Karpas-422 (cell line): Measurements from ENCODE around the gene SMAP2. TPM values are rescaled to one million over a fixed set of nuclear protein-coding genes. Genes with fewer than 3 reads are reported as not detected.
"Not testable (repeated sequence)": the region's sequence is repeated elsewhere in the genome, so short reads cannot be mapped to it uniquely, and the experiment has no call there.

Experiments used
- DNase-seq: peaks from one replicate; pipeline ENCODE4 v3.0.0-alpha.2; 2015
- H2AFZ ChIP-seq: fragments of 200-600 bp; sonication (generic); 2 replicates; pipeline ENCODE4 v1.6.1; 2014; ENCODE audit warnings: antibody characterized with exemption, low read length, mixed read lengths
- H3K27ac ChIP-seq: fragments of 200-600 bp; sonication (generic); 2 replicates; pipeline ENCODE4 v1.5.1; 2014; ENCODE audit warnings: mild to moderate bottlenecking, low read length, moderate library complexity
- H3K27me3 ChIP-seq: fragments of 200-600 bp; sonication (generic); 2 replicates; pipeline ENCODE4 v1.6.1; 2014; ENCODE audit warnings: low read length, mixed read lengths
- H3K36me3 ChIP-seq: fragments of 200-600 bp; sonication (generic); 2 replicates; pipeline ENCODE4 v1.6.1; 2014; ENCODE audit warnings: low read length, mixed read lengths; ENCODE audit not compliant: insufficient read depth
- H3K4me1 ChIP-seq: fragments of 200-600 bp; sonication (generic); 2 replicates; pipeline ENCODE4 v1.6.1; 2014; ENCODE audit warnings: mild to moderate bottlenecking, low read length, mixed read lengths
- H3K4me2 ChIP-seq: fragments of 200-600 bp; sonication (generic); 2 replicates; pipeline ENCODE4 v1.6.1; 2014; ENCODE audit warnings: low read length, low read depth, mild to moderate bottlenecking; ENCODE audit not compliant: poor library complexity, severe bottlenecking
- H3K4me3 ChIP-seq: fragments of 200-600 bp; sonication (generic); 2 replicates; pipeline ENCODE4 v1.5.1; 2014; ENCODE audit warnings: mild to moderate bottlenecking, antibody characterized with exemption, low read length, mixed read lengths
- H3K79me2 ChIP-seq: fragments of 200-600 bp; sonication (generic); 2 replicates; pipeline ENCODE4 v1.6.1; 2014; ENCODE audit warnings: mild to moderate bottlenecking, low read length, mixed read lengths
- H3K9ac ChIP-seq: fragments of 200-600 bp; sonication (generic); 2 replicates; pipeline ENCODE4 v1.6.0; 2014; ENCODE audit warnings: low read length
- H3K9me2 ChIP-seq: fragments of 200-600 bp; sonication (generic), shearing (Covaris generic); replicated peaks from 2 replicates; pipeline ENCODE4 v1.6.0; 2014; ENCODE audit warnings: mild to moderate bottlenecking, low read length, moderate library complexity; ENCODE audit not compliant: insufficient read depth
- H3K9me3 ChIP-seq: fragments of 300-700, 200-600 bp; sonication (generic); 2 replicates; pipeline ENCODE4 v1.6.1; 2014; ENCODE audit warnings: low read length, mixed read lengths
- H4K20me1 ChIP-seq: fragments of 200-600 bp; sonication (generic); 2 replicates; pipeline ENCODE4 v1.6.1; 2014; ENCODE audit warnings: mild to moderate bottlenecking, antibody characterized with exemption, low read length, low read depth; ENCODE audit not compliant: insufficient read depth
- total RNA-seq: library from RNA; depleted of rRNA; stranded (reverse); fragments of >200 nt; shearing (Covaris generic); gene quantifications from 2 replicates; pipeline ENCODE4 v1.2.3, GENCODE V29; 2014; ENCODE audit warnings: low replicate concordance

SMAP2 gene
- total RNA-seq, 1 experiment from 2014 or later: 37.5 TPM

DNA sequence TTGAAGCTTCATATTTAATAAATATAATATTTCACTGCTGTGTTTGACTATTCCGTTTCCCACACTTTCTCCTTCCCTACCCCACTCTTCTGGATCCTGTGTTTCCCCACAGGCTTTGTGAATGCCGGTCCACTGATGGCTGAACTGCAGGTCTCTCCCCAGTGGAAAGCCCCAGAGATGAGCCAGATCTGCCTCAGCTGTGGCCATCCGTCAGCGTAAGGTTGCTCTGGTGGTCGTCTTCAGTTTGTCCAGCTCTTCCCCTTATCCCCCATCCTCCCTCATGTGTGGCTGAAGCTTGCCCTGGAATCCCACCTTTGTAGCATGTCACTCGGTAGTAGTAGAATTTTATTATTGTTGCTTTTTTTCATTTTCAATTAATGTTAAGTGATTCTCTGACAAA, 11.4 kb downstream of the SMAP2 start:
- H2AFZ ChIP-seq: no peak overlapping the region
- H3K4me3 ChIP-seq: no peak overlapping the region
- H3K4me1 ChIP-seq: peaks cover 62% of the 10 kb centered on the region
- H3K36me3 ChIP-seq: peaks cover 6% of the 10 kb centered on the region; the same call in 1 of the 2 replicates
- H3K9ac ChIP-seq: peak overlapping the region; percentile 55
- peak overlapping the region; percentile 67 for H3K27ac ChIP-seq
- no peaks in the 10 kb centered on the region for H3K9me3 ChIP-seq
- H3K27me3 ChIP-seq: no peaks in the 10 kb centered on the region
- H3K79me2 ChIP-seq: peaks cover 23% of the 10 kb centered on the region
- H3K4me2 ChIP-seq: peak overlapping the region; percentile 54
- DNase-seq: no peak
- no peaks in the 10 kb centered on the region for H3K9me2 ChIP-seq
- peaks cover 48% of the 10 kb centered on the region for H4K20me1 ChIP-seq

DNA sequence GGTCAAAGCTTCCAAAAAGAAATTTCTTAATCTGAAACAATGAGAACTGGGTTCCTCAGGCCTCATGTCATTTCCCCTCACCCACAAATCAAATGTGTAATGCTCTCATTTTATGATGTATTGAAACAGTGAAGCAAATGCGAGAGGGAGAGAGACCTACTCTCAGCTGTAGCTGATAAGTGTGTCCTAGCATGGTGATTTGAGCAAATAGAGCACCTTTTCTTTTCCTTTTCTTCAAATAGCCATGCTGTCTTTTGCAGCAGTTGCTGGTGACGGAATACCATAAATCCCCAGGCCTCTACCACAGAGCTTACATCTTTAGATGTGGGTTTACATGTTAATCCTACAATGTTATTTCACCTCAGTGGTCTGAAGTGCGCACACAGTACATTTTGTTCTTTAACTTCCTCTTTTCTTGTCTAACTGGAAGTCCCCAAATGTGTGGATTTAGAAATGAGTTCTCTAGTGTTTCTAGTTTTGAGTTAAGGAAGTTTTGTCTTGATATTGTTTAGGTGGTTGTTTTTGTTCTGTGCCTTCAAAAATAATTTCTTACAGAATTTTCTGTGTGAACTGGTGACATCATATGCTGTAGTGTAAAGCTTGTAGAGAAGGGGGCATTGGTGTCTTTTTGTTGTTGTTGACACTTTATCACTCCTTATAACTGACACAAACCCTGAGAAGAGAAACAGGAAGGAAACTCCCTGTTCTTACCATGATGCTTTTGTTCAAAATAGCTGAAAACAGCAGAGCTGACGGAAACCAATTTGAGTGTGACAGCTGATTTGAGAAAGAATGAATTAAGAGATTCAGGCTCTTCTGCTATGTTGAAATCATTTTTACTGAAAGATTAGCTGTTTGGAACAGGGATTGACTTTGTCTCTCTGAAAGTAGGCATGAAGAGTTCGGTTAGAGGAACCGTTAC, 12.2 kb downstream of the SMAP2 start:
- H3K27me3 ChIP-seq: no peaks in the 10 kb centered on the region
- H3K79me2 ChIP-seq: peaks cover 29% of the 10 kb centered on the region
- peak overlapping the region; percentile 67 for H3K27ac ChIP-seq
- peaks cover 52% of the 10 kb centered on the region for H4K20me1 ChIP-seq
- peak overlapping the region; percentile 54 for H3K4me2 ChIP-seq
- DNase-seq: peak; percentile 77
- H3K4me3 ChIP-seq: peak overlapping the region; percentile 4; the same call in 1 of the 2 replicates
- no peaks in the 10 kb centered on the region for H3K9me2 ChIP-seq
- H2AFZ ChIP-seq: no peak overlapping the region
- no peaks in the 10 kb centered on the region for H3K9me3 ChIP-seq
- peaks cover 64% of the 10 kb centered on the region for H3K4me1 ChIP-seq
- H3K9ac ChIP-seq: peak overlapping the region; percentile 55
- H3K36me3 ChIP-seq: peaks cover 6% of the 10 kb centered on the region; the same call in 1 of the 2 replicates

DNA sequence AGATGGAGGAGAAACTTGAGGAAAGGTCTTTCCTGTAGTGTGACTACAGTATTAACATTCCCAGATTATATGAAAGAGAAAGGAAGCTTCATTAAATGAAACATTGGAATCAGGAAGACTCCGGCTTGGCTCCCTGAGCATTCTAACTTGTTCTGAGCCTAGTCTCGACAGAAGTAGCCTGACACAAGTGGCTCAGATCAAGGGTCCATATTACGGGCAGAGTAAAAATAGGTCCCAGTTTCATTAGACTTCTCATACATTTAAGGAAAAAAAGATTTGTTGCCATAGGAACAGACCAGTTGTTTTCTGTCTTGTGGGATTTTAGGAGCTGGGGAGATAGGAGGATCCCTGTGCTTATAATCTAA, 12.8 kb downstream of the SMAP2 start:
- no peak for DNase-seq

DNA sequence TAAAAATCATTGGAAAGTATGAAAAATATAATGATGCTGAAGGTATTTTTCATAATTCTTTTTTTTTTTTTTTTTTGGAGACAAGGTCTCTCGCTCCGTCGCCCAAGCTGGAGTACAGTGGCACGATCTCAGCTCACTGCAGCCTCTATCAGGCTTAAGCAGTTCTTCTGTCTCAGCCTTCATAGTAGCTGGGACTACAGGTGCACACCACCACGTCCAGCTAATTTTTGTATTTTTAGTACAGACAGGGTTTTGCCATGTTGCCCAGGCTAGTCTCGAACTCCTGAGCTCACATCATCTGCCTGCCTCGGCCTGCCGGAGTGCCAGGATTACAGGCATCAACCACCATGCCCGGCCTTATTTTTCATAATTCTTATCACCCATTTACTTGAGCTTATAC, 13.3 kb downstream of the SMAP2 start:
- H3K27me3 ChIP-seq: no peaks in the 10 kb centered on the region
- no peak for DNase-seq
- no peak overlapping the region for H2AFZ ChIP-seq
- H3K4me2 ChIP-seq: no peak overlapping the region
- peaks cover 27% of the 10 kb centered on the region for H3K79me2 ChIP-seq
- peaks cover 49% of the 10 kb centered on the region for H4K20me1 ChIP-seq
- H3K4me1 ChIP-seq: peaks cover 64% of the 10 kb centered on the region
- H3K36me3 ChIP-seq: peaks cover 6% of the 10 kb centered on the region; the same call in 1 of the 2 replicates
- H3K9me2 ChIP-seq: no peaks in the 10 kb centered on the region
- H3K9ac ChIP-seq: no peak overlapping the region
- no peak overlapping the region for H3K4me3 ChIP-seq
- H3K9me3 ChIP-seq: no peaks in the 10 kb centered on the region
- H3K27ac ChIP-seq: no peak overlapping the region

More for the DNA sequence above, 12.8 kb downstream of the SMAP2 start:
- peak overlapping the region; percentile 3; the same call in 1 of the 2 replicates for H3K9ac ChIP-seq
- H2AFZ ChIP-seq: no peak overlapping the region
- H3K4me3 ChIP-seq: peak overlapping the region; percentile 4; the same call in 1 of the 2 replicates
- H3K4me1 ChIP-seq: peaks cover 64% of the 10 kb centered on the region
- H3K9me3 ChIP-seq: no peaks in the 10 kb centered on the region
- peaks cover 29% of the 10 kb centered on the region for H3K79me2 ChIP-seq
- H3K27me3 ChIP-seq: no peaks in the 10 kb centered on the region
- peaks cover 6% of the 10 kb centered on the region; the same call in 1 of the 2 replicates for H3K36me3 ChIP-seq
- no peaks in the 10 kb centered on the region for H3K9me2 ChIP-seq
- peak overlapping the region; percentile 54 for H3K4me2 ChIP-seq
- H4K20me1 ChIP-seq: peaks cover 49% of the 10 kb centered on the region
- peak overlapping the region; percentile 67 for H3K27ac ChIP-seq

DNA sequence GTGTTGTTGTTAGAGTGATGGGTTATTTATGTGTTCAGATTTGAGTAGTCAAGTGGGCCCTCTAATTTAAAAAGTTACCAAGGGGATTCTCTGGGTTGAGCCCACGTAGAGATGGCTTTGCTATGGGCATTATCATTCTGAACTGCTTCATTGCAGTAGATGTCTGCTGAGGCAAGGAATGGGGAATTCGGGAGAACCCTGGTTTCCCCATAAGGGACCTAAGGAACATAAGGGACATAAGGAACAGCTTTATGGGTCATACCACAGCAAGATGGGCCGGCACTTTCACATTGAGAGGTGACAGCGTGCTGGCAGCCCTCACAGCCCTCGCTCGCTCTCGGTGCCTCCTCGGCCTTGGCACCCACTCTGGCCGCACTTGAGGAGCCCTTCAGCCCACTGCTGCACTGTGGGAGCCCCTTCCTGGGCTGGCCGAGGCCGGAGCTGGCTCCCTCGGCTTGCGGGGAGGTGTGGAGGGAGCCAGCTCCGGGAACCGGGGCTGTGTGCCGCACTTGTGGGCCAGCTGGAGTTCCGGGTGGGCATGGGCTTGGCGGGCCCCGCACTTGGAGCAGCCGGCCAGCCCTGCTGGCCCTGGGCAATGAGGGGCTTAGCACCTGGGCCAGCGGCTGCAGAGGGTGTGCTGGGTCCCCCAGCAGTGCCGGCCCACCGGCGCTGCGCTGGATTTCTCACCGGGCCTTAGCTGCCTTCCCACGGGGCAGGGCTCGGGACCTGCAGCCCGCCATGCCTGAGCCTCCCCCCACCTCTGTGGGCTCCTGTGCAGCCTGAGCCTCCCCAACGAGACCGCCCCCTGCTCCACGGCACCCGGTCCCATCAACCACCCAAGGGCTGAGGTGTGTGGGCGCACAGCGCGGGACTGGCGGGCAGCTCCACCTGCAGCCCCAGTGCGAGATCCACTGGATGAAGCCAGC, 14.1 kb downstream of the SMAP2 start:
- not testable (repeated sequence) for H3K27me3 ChIP-seq, H3K27ac ChIP-seq, H3K4me3 ChIP-seq, H3K9me3 ChIP-seq, DNase-seq, H3K36me3 ChIP-seq, H3K9ac ChIP-seq, H2AFZ ChIP-seq, H3K9me2 ChIP-seq, H3K4me2 ChIP-seq
- H3K79me2 ChIP-seq: peaks cover 23% of the 10 kb centered on the region
- peaks cover 49% of the 10 kb centered on the region for H4K20me1 ChIP-seq
- peaks cover 66% of the 10 kb centered on the region for H3K4me1 ChIP-seq

DNA sequence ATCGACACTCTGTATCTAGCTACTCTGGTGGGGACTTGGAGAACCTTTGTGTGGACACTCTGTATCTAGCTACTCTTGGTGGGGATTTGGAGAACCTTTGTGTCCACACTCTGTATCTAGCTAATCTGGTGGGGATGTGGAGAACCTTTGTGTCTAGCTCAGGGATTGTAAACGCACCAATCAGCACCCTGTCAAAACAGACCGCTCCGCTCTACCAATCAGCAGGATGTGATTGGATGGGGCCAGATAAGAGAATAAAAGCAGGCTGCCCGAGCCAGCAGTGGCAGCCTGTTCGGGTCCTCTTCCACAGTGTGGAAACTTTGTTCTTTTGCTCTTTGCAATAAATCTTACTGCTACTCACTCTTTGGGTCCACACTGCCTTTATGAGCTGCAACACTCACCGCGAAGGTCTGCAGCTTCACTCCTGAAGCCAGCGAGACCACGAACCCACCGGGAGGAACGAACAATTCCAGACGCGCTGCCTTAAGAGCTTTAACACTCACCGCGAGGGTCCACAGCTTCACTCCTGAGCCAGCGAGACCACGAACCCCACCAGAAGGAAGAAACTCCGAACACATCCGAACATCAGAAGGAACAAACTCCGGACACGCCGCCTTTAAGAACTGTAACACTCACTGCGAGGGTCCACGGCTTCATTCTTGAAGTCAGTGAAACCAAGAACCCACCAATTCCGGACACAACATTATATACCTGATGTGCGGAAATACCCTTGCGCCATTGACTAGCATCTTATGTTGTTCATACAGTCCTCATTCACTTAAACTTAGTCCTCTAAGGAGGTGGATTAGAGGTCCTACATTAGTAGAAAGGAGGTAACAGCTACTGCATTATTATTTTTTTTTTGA, 15.2 kb downstream of the SMAP2 start:
- Histone ChIP-seq H4K20me1 (peaks cover 48% of the 10 kb centered on the region), H3K4me1 (peaks cover 59% of the 10 kb centered on the region), H3K79me2 (peaks cover 15% of the 10 kb centered on the region)
- not testable (repeated sequence) for H3K9me3 ChIP-seq, DNase-seq, H3K27ac ChIP-seq, H3K4me3 ChIP-seq, H2AFZ ChIP-seq, H3K9ac ChIP-seq, H3K9me2 ChIP-seq, H3K36me3 ChIP-seq, H3K27me3 ChIP-seq, H3K4me2 ChIP-seq

DNA sequence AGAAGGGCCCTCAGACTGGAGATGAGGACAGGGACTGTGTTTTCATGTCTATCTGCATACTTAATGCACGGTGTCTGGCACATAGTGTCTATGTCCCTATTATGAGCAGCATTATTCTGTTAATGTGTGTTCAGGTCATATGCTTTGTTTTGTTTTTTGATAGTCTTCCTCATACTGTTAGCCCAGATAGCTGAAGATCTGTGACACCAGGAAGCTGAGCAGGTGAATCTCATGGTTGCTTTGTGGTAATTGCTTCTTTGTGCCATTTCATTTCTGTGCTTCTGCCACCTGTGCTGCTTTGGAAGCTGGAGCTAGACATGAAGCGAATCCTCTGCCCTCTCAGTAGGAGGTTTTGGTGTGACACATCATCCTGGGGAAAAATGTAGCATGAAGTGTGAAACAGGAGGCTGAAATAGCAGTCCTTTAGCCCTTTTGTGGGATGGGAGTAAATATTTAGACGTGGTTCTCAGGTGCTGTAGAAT, 15.8 kb downstream of the SMAP2 start:
- Histone ChIP-seq H3K9me3 (no peaks in the 10 kb centered on the region), H4K20me1 (peaks cover 48% of the 10 kb centered on the region), H3K4me3 (no peak overlapping the region), H3K4me2 (no peak overlapping the region), H3K4me1 (peaks cover 52% of the 10 kb centered on the region), H3K36me3 (no peaks in the 10 kb centered on the region), H3K79me2 (peaks cover 13% of the 10 kb centered on the region), H3K27me3 (no peaks in the 10 kb centered on the region), H2AFZ (no peak overlapping the region), H3K9ac (no peak overlapping the region), H3K9me2 (no peaks in the 10 kb centered on the region), H3K27ac (no peak overlapping the region)
- DNase-seq: no peak
